OCI-LY1 (cell line): ENCODE data around the gene SLC43A2.

Experiments used
- H2AFZ ChIP-seq: fragments of 200-600 bp; sonication (generic), shearing (Covaris generic); 2 replicates; pipeline ENCODE4 v1.6.0; 2014; ENCODE audit warnings: antibody characterized with exemption, mild to moderate bottlenecking, low read length
- H3F3A ChIP-seq: fragments of 200-600 bp; sonication (generic), shearing (Covaris generic); 2 replicates; pipeline ENCODE4 v1.6.0; 2014; ENCODE audit warnings: mild to moderate bottlenecking, antibody characterized with exemption, low read length, moderate library complexity; ENCODE audit not compliant: insufficient read depth
- H3K27ac ChIP-seq: fragments of 200-600 bp; sonication (generic); 2 replicates; pipeline ENCODE4 v1.5.1; 2014; ENCODE audit warnings: low read length, mixed run types, mild to moderate bottlenecking, low read depth; ENCODE audit not compliant: poor library complexity, severe bottlenecking
- H3K27me3 ChIP-seq: fragments of 200-600 bp; sonication (generic); 2 replicates; pipeline ENCODE4 v1.6.0; 2014; ENCODE audit warnings: antibody characterized with exemption, mild to moderate bottlenecking, low read length, moderate library complexity; ENCODE audit not compliant: insufficient read depth
- H3K36me3 ChIP-seq: fragments of 200-600 bp; sonication (generic); 2 replicates; pipeline ENCODE4 v1.6.1; 2014; ENCODE audit warnings: mild to moderate bottlenecking, antibody characterized with exemption, low read length, moderate library complexity, mixed read lengths; ENCODE audit not compliant: insufficient read depth
- H3K4me1 ChIP-seq: fragments of 200-600 bp; sonication (generic); 2 replicates; pipeline ENCODE4 v1.5.1; 2014; ENCODE audit warnings: mild to moderate bottlenecking, low read length, moderate library complexity; ENCODE audit not compliant: insufficient read depth, severe bottlenecking
- H3K4me2 ChIP-seq: fragments of 200-600 bp; sonication (generic), shearing (Covaris generic); 2 replicates; pipeline ENCODE4 v1.6.1; 2014; ENCODE audit warnings: low read length
- H3K4me3 ChIP-seq: fragments of 200-600 bp; sonication (generic); 2 replicates; pipeline ENCODE4 v1.5.1; 2014; ENCODE audit warnings: low read length, low read depth, mild to moderate bottlenecking, mixed read lengths; ENCODE audit not compliant: poor library complexity, severe bottlenecking
- H3K79me2 ChIP-seq: fragments of 200-600 bp; shearing (Covaris generic); 2 replicates; pipeline ENCODE4 v1.6.1; 2016; ENCODE audit warnings: mixed run types, low read length, mixed read lengths; ENCODE audit not compliant: insufficient read depth
- H3K9ac ChIP-seq: fragments of 200-600 bp; sonication (generic), shearing (Covaris generic); 2 replicates; pipeline ENCODE4 v1.6.1; 2014; ENCODE audit warnings: mild to moderate bottlenecking, low read length, mixed read lengths
- H3K9me2 ChIP-seq: fragments of 200-600 bp; sonication (generic), shearing (Covaris generic); 2 replicates; pipeline ENCODE4 v1.6.1; 2014; ENCODE audit warnings: low read depth, mild to moderate bottlenecking, low read length, mixed read lengths
- H3K9me3 ChIP-seq: fragments of 200-600 bp; shearing (Covaris generic); 2 replicates; pipeline ENCODE4 v1.6.1; 2014; ENCODE audit warnings: low read length, mixed read lengths
- H4K20me1 ChIP-seq: fragments of 200-600 bp; sonication (generic), shearing (Covaris generic); 2 replicates; pipeline ENCODE4 v1.6.0; 2016; ENCODE audit warnings: mild to moderate bottlenecking, low read length; ENCODE audit not compliant: insufficient read depth
- CTCF ChIP-seq: fragments of 200-600 bp; sonication (generic), shearing (Covaris generic); IDR thresholded peaks from 2 replicates; pipeline ENCODE4 v1.5.1; 2017; ENCODE audit warnings: mild to moderate bottlenecking, antibody characterized with exemption, low read length, moderate library complexity, mixed read lengths
- EZH2 ChIP-seq: fragments of 200-600 bp; sonication (generic), shearing (Covaris generic); IDR thresholded peaks from 2 replicates; pipeline ENCODE4 v1.8.0; 2017; ENCODE audit warnings: borderline replicate concordance, mixed run types, mild to moderate bottlenecking, antibody characterized with exemption, low read length, moderate library complexity, mixed read lengths

The SLC43A2 gene

GRCh38 chr17:1553354-1554266 is 75.0 kb downstream of the SLC43A2 start:
- Histone ChIP-seq H3F3A (no peaks in the 10 kb centered on the region), H3K27me3 (no peaks in the 10 kb centered on the region), H3K4me3 (no peak overlapping the region), H3K27ac (no peak overlapping the region), H3K9me3 (no peaks in the 10 kb centered on the region), H4K20me1 (no peaks in the 10 kb centered on the region), H3K9ac (no peak overlapping the region), H3K4me1 (peaks cover 15% of the 10 kb centered on the region), H3K36me3 (peaks cover 28% of the 10 kb centered on the region), H2AFZ (no peak overlapping the region), H3K4me2 (no peak overlapping the region), H3K79me2 (no peaks in the 10 kb centered on the region), H3K9me2 (no peaks in the 10 kb centered on the region)
- TF ChIP-seq EZH2 (no peak), CTCF (no peak)

GRCh38 chr17:1552932-1553331 is 75.7 kb downstream of the SLC43A2 start:
- no peaks in the 10 kb centered on the region for H3K9me3 ChIP-seq
- peaks cover 34% of the 10 kb centered on the region for H3K36me3 ChIP-seq
- H4K20me1 ChIP-seq = no peaks in the 10 kb centered on the region
- H3F3A ChIP-seq = no peaks in the 10 kb centered on the region
- no peak overlapping the region for H3K4me3 ChIP-seq
- no peak overlapping the region for H3K27ac ChIP-seq
- no peaks in the 10 kb centered on the region for H3K27me3 ChIP-seq
- H3K9me2 ChIP-seq = no peaks in the 10 kb centered on the region
- H3K4me2 ChIP-seq = no peak overlapping the region
- no peak overlapping the region for H3K9ac ChIP-seq
- no peaks in the 10 kb centered on the region for H3K79me2 ChIP-seq
- TF ChIP-seq EZH2 (no peak), CTCF (no peak)
- peaks cover 15% of the 10 kb centered on the region for H3K4me1 ChIP-seq
- H2AFZ ChIP-seq = no peak overlapping the region

- H3K4me1 ChIP-seq = peaks cover 15% of the 10 kb centered on the region
Observed at GRCh38 chr17:1551741-1552140, 76.9 kb downstream of the SLC43A2 start.

More at GRCh38 chr17:1551741-1552140, 76.9 kb downstream of the SLC43A2 start:
- H2AFZ ChIP-seq = no peak overlapping the region
- TF ChIP-seq EZH2 (no peak), CTCF (no peak)
- no peaks in the 10 kb centered on the region for H3K9me2 ChIP-seq
- H4K20me1 ChIP-seq = no peaks in the 10 kb centered on the region
- no peaks in the 10 kb centered on the region for H3K9me3 ChIP-seq
- no peak overlapping the region for H3K4me2 ChIP-seq
- H3K9ac ChIP-seq = no peak overlapping the region
- no peaks in the 10 kb centered on the region for H3K27me3 ChIP-seq
- H3F3A ChIP-seq = no peaks in the 10 kb centered on the region
- H3K4me3 ChIP-seq = no peak overlapping the region
- peaks cover 34% of the 10 kb centered on the region for H3K36me3 ChIP-seq
- no peaks in the 10 kb centered on the region for H3K79me2 ChIP-seq
- H3K27ac ChIP-seq = no peak overlapping the region
